Aorta (tissue), 4 donors: Measurements from ENCODE around the gene ECHS1. TPM values are rescaled to one million over a fixed set of nuclear protein-coding genes. Genes with fewer than 3 reads are reported as not detected.

ENCODE experiments used
- microRNA-seq, 2 donors: library from miRNA; unstranded; fragments of <30 nt; microRNA quantifications; one replicate each; pipeline ENCODE4 v1.2.0, GENCODE V29; 2020
- polyA plus RNA-seq, 2 donors: library from polyadenylated mRNA; stranded (reverse); fragments of 200-250 nt; gene quantifications; one replicate each; pipeline ENCODE4 v1.2.3, GENCODE V29; 2013
- total RNA-seq, 2 donors: library from RNA; stranded (reverse); fragmentation: NEBNext Ultra II Directional; extraction: Animal tissue kit (Norgen Biotek cat#: 25700); gene quantifications; one replicate each; pipeline ENCODE4 v1.2.1, GENCODE V29; 2021
- donor health status: healthy with polysubstance abuse.
- donor health status: Bipolar disorder and iron deficiency.
- donor health status: DM: no; HTN: no; CAD: no.
- donor health status: DM: yes; HTN: yes; CAD: no.

The ECHS1 gene
- total and polyA plus RNA-seq, 4 donors: 34.3 to 93.7 (median 52.5) TPM

Small RNA genes within 50 kb of the gene (microRNA-seq; reads per million reads assigned to microRNA genes)
- gene MIR3944: 0 to 0.60 reads per million in 2 donors

Other genes with a start within 250 kb of the ECHS1 start
- gene KNDC1, start 213.1 kb downstream of the ECHS1 start, total RNA-seq: under 1 TPM; 0.13 to 0.36 TPM
- under 1 TPM; 0.05 to 0.25 TPM for gene KNDC1, start 213.1 kb downstream of the ECHS1 start, polyA plus RNA-seq
- gene UTF1, start 143.1 kb downstream of the ECHS1 start, total RNA-seq: not detected
- not detected for gene UTF1, start 143.1 kb downstream of the ECHS1 start, polyA plus RNA-seq
- 1 to 10 TPM; 4.0 to 7.4 TPM for gene VENTX, start 135.5 kb downstream of the ECHS1 start, total RNA-seq
- gene VENTX, start 135.5 kb downstream of the ECHS1 start, polyA plus RNA-seq: 1 to 10 TPM; 1.0 to 1.3 TPM
- 10 to 100 TPM; 11.2 to 17.0 TPM for gene ADAM8, start 96.5 kb downstream of the ECHS1 start, total RNA-seq
- 1 to 10 TPM; 1.0 to 1.3 TPM for gene ADAM8, start 96.5 kb downstream of the ECHS1 start, polyA plus RNA-seq
- gene TUBGCP2, start 64.5 kb downstream of the ECHS1 start, total RNA-seq: 10 to 100 TPM; 40.0 to 49.1 TPM
- 100 to 1,000 TPM in 1 of 2 donors, 10 to 100 TPM in 1; 11.3 to 194 TPM for gene TUBGCP2, start 64.5 kb downstream of the ECHS1 start, polyA plus RNA-seq
- gene ZNF511, start 64.4 kb downstream of the ECHS1 start, total RNA-seq: 10 to 100 TPM; 18.2 to 28.5 TPM
- gene ZNF511, start 64.4 kb downstream of the ECHS1 start, polyA plus RNA-seq: 10 to 100 TPM; 35.6 to 39.6 TPM
- gene CALY, start 36.5 kb downstream of the ECHS1 start, total RNA-seq: not detected
- gene CALY, start 36.5 kb downstream of the ECHS1 start, polyA plus RNA-seq: not detected
- gene PRAP1, start 26.0 kb downstream of the ECHS1 start, total RNA-seq: not detected
- 10 to 100 TPM in 1 of 2 donors, under 1 TPM in 1; 0.49 to 51.6 TPM for gene PRAP1, start 26.0 kb downstream of the ECHS1 start, polyA plus RNA-seq
- 10 to 100 TPM; 15.2 to 23.6 TPM for gene FUOM, start 15.3 kb downstream of the ECHS1 start, total RNA-seq
- gene FUOM, start 15.3 kb downstream of the ECHS1 start, polyA plus RNA-seq: 10 to 100 TPM; 26.3 to 54.8 TPM
- 1 to 10 TPM; 3.7 to 8.7 TPM for gene PAOX, start 5.9 kb upstream of the ECHS1 start, total RNA-seq
- gene PAOX, start 5.9 kb upstream of the ECHS1 start, polyA plus RNA-seq: 10 to 100 TPM in 1 of 2 donors, 1 to 10 TPM in 1; 2.1 to 11.3 TPM
- 10 to 100 TPM; 25.9 to 39.3 TPM for gene MTG1, start 20.8 kb upstream of the ECHS1 start, total RNA-seq
- 10 to 100 TPM; 13.1 to 36.1 TPM for gene MTG1, start 20.8 kb upstream of the ECHS1 start, polyA plus RNA-seq
- gene SPRN, start 51.3 kb upstream of the ECHS1 start, total RNA-seq: not detected
- under 1 TPM in 1 of 2 donors, not detected in 1; 0.28 TPM for gene SPRN, start 51.3 kb upstream of the ECHS1 start, polyA plus RNA-seq
- 1 to 10 TPM; 5.4 to 7.3 TPM for gene SCART1, start 80.6 kb upstream of the ECHS1 start, total RNA-seq
- 1 to 10 TPM in 1 of 2 donors, not detected in 1; 2.4 TPM for gene SCART1, start 80.6 kb upstream of the ECHS1 start, polyA plus RNA-seq
- 1 to 10 TPM; 3.4 to 4.6 TPM for gene CYP2E1, start 154.0 kb upstream of the ECHS1 start, total RNA-seq
- 1 to 10 TPM in 1 of 2 donors, under 1 TPM in 1; 0.63 to 6.9 TPM for gene CYP2E1, start 154.0 kb upstream of the ECHS1 start, polyA plus RNA-seq
- under 1 TPM; 0.39 to 0.48 TPM for gene SYCE1, start 192.2 kb upstream of the ECHS1 start, total RNA-seq
- gene SYCE1, start 192.2 kb upstream of the ECHS1 start, polyA plus RNA-seq: 1 to 10 TPM in 1 of 2 donors, not detected in 1; 1.1 TPM